HepG2 (cell line): ENCODE measurements around the gene DDX49.

ENCODE experiments used
- BCL3 ChIP-seq: sonication (generic); formaldehyde crosslinking; IDR thresholded peaks from 2 replicates; pipeline ENCODE4 v1.5.1; 2020; ENCODE audit warnings: mild to moderate bottlenecking, missing genetic modification reagents, moderate library complexity
- BRCA1 ChIP-seq: sonication (generic); formaldehyde crosslinking; IDR thresholded peaks from 2 replicates; pipeline ENCODE4 v1.4.0; 2020; ENCODE audit warnings: missing genetic modification reagents
- FOSL1 ChIP-seq: sonication (generic); formaldehyde crosslinking; IDR thresholded peaks from 2 replicates; pipeline ENCODE4 v1.9.0; 2021; ENCODE audit warnings: missing genetic modification reagents, borderline replicate concordance
- JUN ChIP-seq: sonication (generic); formaldehyde crosslinking; IDR thresholded peaks from 2 replicates; pipeline ENCODE4 v1.4.0; 2020; ENCODE audit warnings: mild to moderate bottlenecking, missing genetic modification reagents
- NFE2L1 ChIP-seq: sonication (generic); formaldehyde crosslinking; IDR thresholded peaks from 2 replicates; pipeline ENCODE4 v1.4.0; 2020; ENCODE audit warnings: missing genetic modification reagents, mild to moderate bottlenecking, borderline replicate concordance
- NR2F2 ChIP-seq: IDR thresholded peaks from 2 replicates; pipeline ENCODE4 v1.6.1; 2012; ENCODE audit warnings: low read depth, inconsistent platforms, borderline replicate concordance
- POLR2A ChIP-seq, 2 experiments: IDR thresholded peaks; 2 replicates each; pipeline ENCODE4 v1.6.1; 2011; ENCODE audit warnings: low read depth in 2 of 2, low read length in 2 of 2, mild to moderate bottlenecking in 1 of 2, moderate library complexity in 1 of 2; ENCODE audit not compliant: insufficient read depth in 1 of 2
- RXRB ChIP-seq: IDR thresholded peaks from 2 replicates; pipeline ENCODE4 v1.6.1; 2016; ENCODE audit warnings: borderline replicate concordance, missing genetic modification reagents, missing compliant biosample characterization
- ZBTB26 ChIP-seq: IDR thresholded peaks from 2 replicates; pipeline ENCODE4 v1.6.1; 2016; ENCODE audit warnings: missing compliant biosample characterization, missing genetic modification reagents, borderline replicate concordance
- TF ChIP-seq, protein P1 (sequence below): sonication (generic); formaldehyde crosslinking; IDR thresholded peaks from 2 replicates; pipeline ENCODE4 v1.8.1; 2023; ENCODE audit warnings: missing genetic modification reagents, inconsistent platforms, borderline replicate concordance
- TF ChIP-seq, protein P2 (sequence below): IDR thresholded peaks from 2 replicates; pipeline ENCODE4 v1.6.1; 2016; ENCODE audit warnings: low read depth, control low read depth

- TF ChIP-seq FOSL1 (CRISPR knock-in tag) = no peak
- TF ChIP-seq RXRB = no peak
- no peak for TF ChIP-seq POLR2A (IDR thresholded peaks at IDR 0.05; ENCODE audit: insufficient read depth in 1 of 2, low read depth in 2 of 2, low read length in 2 of 2)
- no peak for TF ChIP-seq BRCA1 (CRISPR knock-in tag)
- no peak for TF ChIP-seq NFE2L1 (CRISPR knock-in tag)
- TF ChIP-seq NR2F2 = no peak
- no peak for TF ChIP-seq JUN
- TF ChIP-seq, protein P1, sequence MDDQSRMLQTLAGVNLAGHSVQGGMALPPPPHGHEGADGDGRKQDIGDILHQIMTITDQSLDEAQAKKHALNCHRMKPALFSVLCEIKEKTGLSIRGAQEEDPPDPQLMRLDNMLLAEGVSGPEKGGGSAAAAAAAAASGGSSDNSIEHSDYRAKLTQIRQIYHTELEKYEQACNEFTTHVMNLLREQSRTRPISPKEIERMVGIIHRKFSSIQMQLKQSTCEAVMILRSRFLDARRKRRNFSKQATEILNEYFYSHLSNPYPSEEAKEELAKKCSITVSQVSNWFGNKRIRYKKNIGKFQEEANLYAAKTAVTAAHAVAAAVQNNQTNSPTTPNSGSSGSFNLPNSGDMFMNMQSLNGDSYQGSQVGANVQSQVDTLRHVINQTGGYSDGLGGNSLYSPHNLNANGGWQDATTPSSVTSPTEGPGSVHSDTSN (CRISPR knock-in tag) = no peak
- TF ChIP-seq BCL3 (CRISPR knock-in tag) = no peak
- no peak for TF ChIP-seq ZBTB26 (CRISPR knock-in tag)
- TF ChIP-seq, protein P2, sequence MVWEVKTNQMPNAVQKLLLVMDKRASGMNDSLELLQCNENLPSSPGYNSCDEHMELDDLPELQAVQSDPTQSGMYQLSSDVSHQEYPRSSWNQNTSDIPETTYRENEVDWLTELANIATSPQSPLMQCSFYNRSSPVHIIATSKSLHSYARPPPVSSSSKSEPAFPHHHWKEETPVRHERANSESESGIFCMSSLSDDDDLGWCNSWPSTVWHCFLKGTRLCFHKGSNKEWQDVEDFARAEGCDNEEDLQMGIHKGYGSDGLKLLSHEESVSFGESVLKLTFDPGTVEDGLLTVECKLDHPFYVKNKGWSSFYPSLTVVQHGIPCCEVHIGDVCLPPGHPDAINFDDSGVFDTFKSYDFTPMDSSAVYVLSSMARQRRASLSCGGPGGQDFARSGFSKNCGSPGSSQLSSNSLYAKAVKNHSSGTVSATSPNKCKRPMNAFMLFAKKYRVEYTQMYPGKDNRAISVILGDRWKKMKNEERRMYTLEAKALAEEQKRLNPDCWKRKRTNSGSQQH (CRISPR knock-in tag) = no peak
Measured at GRCh38 chr19:18876865-18877264, 42.6 kb upstream of the DDX49 start.
